Liver (tissue), 9 donors: ENCODE measurements around the gene SHC1. TPM values are rescaled to one million over a fixed set of nuclear protein-coding genes. Genes with fewer than 3 reads are reported as not detected.

Source experiments
- DNase-seq: peaks from one replicate; pipeline ENCODE4 v3.0.0-alpha.2; 2017; ENCODE audit warnings: low spot score
- H3K27ac ChIP-seq, 2 donors: one replicate each; pipeline ENCODE4 v1.7.0; 2013; ENCODE audit warnings: inconsistent platforms in 2 of 2, low read length in 2 of 2, control low read depth in 1 of 2, low read depth in 1 of 2, mild to moderate bottlenecking in 1 of 2
- H3K27me3 ChIP-seq, 4 donors: one replicate each; pipeline versions ENCODE4 v1.6.1 to v1.7.0; 2013; ENCODE audit warnings: low read length in 3 of 4, inconsistent platforms in 1 of 4, mild to moderate bottlenecking in 1 of 4, moderate library complexity in 1 of 4; ENCODE audit not compliant: control insufficient read depth in 4 of 4, insufficient read depth in 4 of 4
- H3K36me3 ChIP-seq, 4 donors: one replicate each; pipeline versions ENCODE4 v1.6.1 to v1.7.0; 2013; ENCODE audit warnings: low read length in 3 of 4, mild to moderate bottlenecking in 3 of 4, low read depth in 1 of 4, moderate library complexity in 1 of 4; ENCODE audit not compliant: control insufficient read depth in 4 of 4, insufficient read depth in 3 of 4
- H3K4me1 ChIP-seq, 4 donors: one replicate each; pipeline versions ENCODE4 v1.6.1 to v1.7.0; 2013; ENCODE audit warnings: low read length in 3 of 4, mild to moderate bottlenecking in 3 of 4, moderate library complexity in 1 of 4; ENCODE audit not compliant: control insufficient read depth in 4 of 4, insufficient read depth in 4 of 4
- H3K4me3 ChIP-seq, 3 donors: one replicate each; pipeline versions ENCODE4 v1.6.1 to v1.7.0; 2013; ENCODE audit warnings: low read length in 3 of 3, control low read depth in 1 of 3, low read depth in 1 of 3, mild to moderate bottlenecking in 1 of 3
- H3K9ac ChIP-seq, 2 donors: one replicate each; pipeline ENCODE4 v1.7.0; 2013; ENCODE audit warnings: low read length in 2 of 2, mild to moderate bottlenecking in 2 of 2, moderate library complexity in 2 of 2, control low read depth in 1 of 2, low read depth in 1 of 2
- H3K9me3 ChIP-seq, 4 donors: one replicate each; pipeline versions ENCODE4 v1.6.1 to v1.7.0; 2013; ENCODE audit warnings: low read length in 3 of 4; ENCODE audit not compliant: control insufficient read depth in 4 of 4
- FOXA1 ChIP-seq: IDR thresholded peaks from 2 replicates; pipeline ENCODE4 v1.6.1; 2016; ENCODE audit warnings: antibody characterized with exemption
- FOXA2 ChIP-seq: IDR thresholded peaks from 2 replicates; pipeline ENCODE4 v1.6.1; 2016; ENCODE audit warnings: antibody characterized with exemption
- HNF4A ChIP-seq, 2 donors: conservative IDR thresholded peaks; 2 replicates each; pipeline ENCODE4 v1.6.1; 2016; ENCODE audit warnings: antibody characterized with exemption in 2 of 2, mild to moderate bottlenecking in 2 of 2
- HNF4G ChIP-seq: IDR thresholded peaks from 2 replicates; pipeline ENCODE4 v1.6.1; 2016; ENCODE audit warnings: antibody characterized with exemption
- JUND ChIP-seq, 2 donors: IDR thresholded peaks; 2 replicates each; pipeline ENCODE4 v1.6.1; 2016; ENCODE audit warnings: antibody characterized with exemption in 2 of 2
- RAD21 ChIP-seq, 2 donors: IDR thresholded peaks; 2 replicates each; pipeline ENCODE4 v1.6.1; 2016; ENCODE audit warnings: antibody characterized with exemption in 2 of 2, mild to moderate bottlenecking in 2 of 2
- RXRA ChIP-seq, 2 donors: IDR thresholded peaks; 2 replicates each; pipeline ENCODE4 v1.6.1; 2017 to 2018; ENCODE audit warnings: antibody characterized with exemption in 2 of 2, mild to moderate bottlenecking in 1 of 2
- SP1 ChIP-seq: IDR thresholded peaks from 2 replicates; pipeline ENCODE4 v1.6.1; 2018; ENCODE audit warnings: antibody characterized with exemption, mild to moderate bottlenecking
- TAF1 ChIP-seq: conservative IDR thresholded peaks from 2 replicates; pipeline ENCODE4 v1.6.1; 2016; ENCODE audit warnings: antibody characterized with exemption, mild to moderate bottlenecking
- WGBS: extraction: QIAGEN DNeasy Blood & Tissue Kit; methylation state at CpG from one replicate; pipeline ENCODE4 v1.1.7; 2013; 5-methylcytosine and 5-hydroxymethylcytosine counted together
- polyA plus RNA-seq, 2 donors: library from polyadenylated mRNA; stranded (reverse) in 1 of 2; unstranded in 1 of 2; fragments of 200-250 nt in 1 of 2; fragments of >200 nt in 1 of 2; fragmentation: Nextera tagmentation in 1 of 2; extraction: Ambion mirVana in 1 of 2; gene quantifications; one replicate each; pipeline versions ENCODE4 v1.2.1 to v1.2.3, GENCODE V29; 2013 to 2015
- total RNA-seq, 2 donors: library from RNA; depleted of rRNA; stranded (reverse); fragments of >200 nt; gene quantifications; one replicate each; pipeline ENCODE4 v1.2.3, GENCODE V29; 2014
- TF ChIP-seq, protein P1 (sequence below): IDR thresholded peaks from 2 replicates; pipeline ENCODE4 v1.6.1; 2016; ENCODE audit warnings: antibody characterized with exemption, mild to moderate bottlenecking
- TF ChIP-seq, protein P2 (sequence below): IDR thresholded peaks from 2 replicates; pipeline ENCODE4 v1.6.1; 2016; ENCODE audit warnings: antibody characterized with exemption
- TF ChIP-seq, protein P3 (sequence below): IDR thresholded peaks from 2 replicates; pipeline ENCODE4 v1.6.1; 2016; ENCODE audit warnings: antibody characterized with exemption
- TF ChIP-seq, protein P4 (sequence below): IDR thresholded peaks from 2 replicates; pipeline ENCODE4 v1.6.1; 2016; ENCODE audit warnings: antibody characterized with exemption
- TF ChIP-seq, protein P5 (sequence below): fragments of 150-350 bp; IDR thresholded peaks from 2 replicates; pipeline ENCODE4 v1.5.1; 2017; ENCODE audit warnings: improper control_type of control experiment, low read depth, low read length; ENCODE audit not compliant: missing input control
- donor health status: healthy.
- donor health status: healthy.
- donor health status: healthy.
- donor health status: healthy.
- donor health status: healthy.

Gene SHC1
- total and polyA plus RNA-seq, 4 donors, result 27.2 to 65.5 (median 58.0) TPM

DNA sequence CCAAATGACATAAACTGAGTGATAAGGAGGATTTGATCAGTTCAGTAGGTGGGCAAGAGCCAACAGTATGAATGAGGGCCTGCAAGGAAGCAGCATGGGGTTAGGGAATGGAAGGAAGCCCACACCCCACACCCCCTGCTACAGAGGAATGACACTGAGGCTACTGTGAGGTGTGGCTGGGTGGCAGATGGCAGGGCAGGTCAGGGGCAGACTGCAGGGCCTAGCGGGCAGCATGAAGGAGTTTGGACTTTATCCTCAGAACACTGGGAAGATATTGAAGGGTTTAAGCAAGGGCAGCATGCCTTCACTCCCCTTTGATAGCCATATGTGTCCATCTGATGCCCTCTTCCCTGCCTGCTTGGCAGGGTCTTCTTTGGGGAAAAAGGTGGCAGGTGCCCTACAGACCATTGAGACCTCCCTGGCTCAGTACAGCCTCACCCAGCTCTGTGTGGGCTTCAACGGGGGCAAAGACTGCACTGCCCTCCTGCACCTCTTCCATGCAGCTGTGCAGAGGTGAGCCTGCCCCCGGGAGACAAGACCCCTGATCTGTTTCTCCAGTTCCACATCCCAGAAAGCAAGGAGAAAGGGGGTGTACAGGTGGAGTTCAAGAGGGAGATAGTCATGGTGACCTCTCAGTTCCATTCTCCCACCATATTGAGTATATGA is 18.8 kb upstream of the SHC1 start:
- no peak overlapping the region for H3K9ac ChIP-seq
- H3K27me3 ChIP-seq, result no peaks in the 10 kb centered on the region
- no peak for DNase-seq
- peaks cover 2 to 18% (median 11%) of the 10 kb centered on the region in 4 donors for H3K4me1 ChIP-seq
- 79% methylated on average over 3 of the region's 3 CpGs for WGBS
- no peaks in the 10 kb centered on the region for H3K9me3 ChIP-seq
- TF ChIP-seq, protein P1, sequence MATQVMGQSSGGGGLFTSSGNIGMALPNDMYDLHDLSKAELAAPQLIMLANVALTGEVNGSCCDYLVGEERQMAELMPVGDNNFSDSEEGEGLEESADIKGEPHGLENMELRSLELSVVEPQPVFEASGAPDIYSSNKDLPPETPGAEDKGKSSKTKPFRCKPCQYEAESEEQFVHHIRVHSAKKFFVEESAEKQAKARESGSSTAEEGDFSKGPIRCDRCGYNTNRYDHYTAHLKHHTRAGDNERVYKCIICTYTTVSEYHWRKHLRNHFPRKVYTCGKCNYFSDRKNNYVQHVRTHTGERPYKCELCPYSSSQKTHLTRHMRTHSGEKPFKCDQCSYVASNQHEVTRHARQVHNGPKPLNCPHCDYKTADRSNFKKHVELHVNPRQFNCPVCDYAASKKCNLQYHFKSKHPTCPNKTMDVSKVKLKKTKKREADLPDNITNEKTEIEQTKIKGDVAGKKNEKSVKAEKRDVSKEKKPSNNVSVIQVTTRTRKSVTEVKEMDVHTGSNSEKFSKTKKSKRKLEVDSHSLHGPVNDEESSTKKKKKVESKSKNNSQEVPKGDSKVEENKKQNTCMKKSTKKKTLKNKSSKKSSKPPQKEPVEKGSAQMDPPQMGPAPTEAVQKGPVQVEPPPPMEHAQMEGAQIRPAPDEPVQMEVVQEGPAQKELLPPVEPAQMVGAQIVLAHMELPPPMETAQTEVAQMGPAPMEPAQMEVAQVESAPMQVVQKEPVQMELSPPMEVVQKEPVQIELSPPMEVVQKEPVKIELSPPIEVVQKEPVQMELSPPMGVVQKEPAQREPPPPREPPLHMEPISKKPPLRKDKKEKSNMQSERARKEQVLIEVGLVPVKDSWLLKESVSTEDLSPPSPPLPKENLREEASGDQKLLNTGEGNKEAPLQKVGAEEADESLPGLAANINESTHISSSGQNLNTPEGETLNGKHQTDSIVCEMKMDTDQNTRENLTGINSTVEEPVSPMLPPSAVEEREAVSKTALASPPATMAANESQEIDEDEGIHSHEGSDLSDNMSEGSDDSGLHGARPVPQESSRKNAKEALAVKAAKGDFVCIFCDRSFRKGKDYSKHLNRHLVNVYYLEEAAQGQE, result no peak
- TF ChIP-seq RXRA (IDR thresholded peaks at IDR 0.05) (peak in 1 of 2 donors; percentile 48), HNF4A (conservative IDR thresholded peaks at IDR 0.05) (peak; percentile 10 to 55)
- TF ChIP-seq, protein P2, sequence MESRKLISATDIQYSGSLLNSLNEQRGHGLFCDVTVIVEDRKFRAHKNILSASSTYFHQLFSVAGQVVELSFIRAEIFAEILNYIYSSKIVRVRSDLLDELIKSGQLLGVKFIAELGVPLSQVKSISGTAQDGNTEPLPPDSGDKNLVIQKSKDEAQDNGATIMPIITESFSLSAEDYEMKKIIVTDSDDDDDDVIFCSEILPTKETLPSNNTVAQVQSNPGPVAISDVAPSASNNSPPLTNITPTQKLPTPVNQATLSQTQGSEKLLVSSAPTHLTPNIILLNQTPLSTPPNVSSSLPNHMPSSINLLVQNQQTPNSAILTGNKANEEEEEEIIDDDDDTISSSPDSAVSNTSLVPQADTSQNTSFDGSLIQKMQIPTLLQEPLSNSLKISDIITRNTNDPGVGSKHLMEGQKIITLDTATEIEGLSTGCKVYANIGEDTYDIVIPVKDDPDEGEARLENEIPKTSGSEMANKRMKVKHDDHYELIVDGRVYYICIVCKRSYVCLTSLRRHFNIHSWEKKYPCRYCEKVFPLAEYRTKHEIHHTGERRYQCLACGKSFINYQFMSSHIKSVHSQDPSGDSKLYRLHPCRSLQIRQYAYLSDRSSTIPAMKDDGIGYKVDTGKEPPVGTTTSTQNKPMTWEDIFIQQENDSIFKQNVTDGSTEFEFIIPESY, result no peak
- TF ChIP-seq, protein P3, sequence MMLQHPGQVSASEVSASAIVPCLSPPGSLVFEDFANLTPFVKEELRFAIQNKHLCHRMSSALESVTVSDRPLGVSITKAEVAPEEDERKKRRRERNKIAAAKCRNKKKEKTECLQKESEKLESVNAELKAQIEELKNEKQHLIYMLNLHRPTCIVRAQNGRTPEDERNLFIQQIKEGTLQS, result no peak
- H3K4me3 ChIP-seq, result no peak overlapping the region
- H3K36me3 ChIP-seq, result peaks cover 0 to 9% (median 5%) of the 10 kb centered on the region in 4 donors
- no peak overlapping the region for H3K27ac ChIP-seq

DNA sequence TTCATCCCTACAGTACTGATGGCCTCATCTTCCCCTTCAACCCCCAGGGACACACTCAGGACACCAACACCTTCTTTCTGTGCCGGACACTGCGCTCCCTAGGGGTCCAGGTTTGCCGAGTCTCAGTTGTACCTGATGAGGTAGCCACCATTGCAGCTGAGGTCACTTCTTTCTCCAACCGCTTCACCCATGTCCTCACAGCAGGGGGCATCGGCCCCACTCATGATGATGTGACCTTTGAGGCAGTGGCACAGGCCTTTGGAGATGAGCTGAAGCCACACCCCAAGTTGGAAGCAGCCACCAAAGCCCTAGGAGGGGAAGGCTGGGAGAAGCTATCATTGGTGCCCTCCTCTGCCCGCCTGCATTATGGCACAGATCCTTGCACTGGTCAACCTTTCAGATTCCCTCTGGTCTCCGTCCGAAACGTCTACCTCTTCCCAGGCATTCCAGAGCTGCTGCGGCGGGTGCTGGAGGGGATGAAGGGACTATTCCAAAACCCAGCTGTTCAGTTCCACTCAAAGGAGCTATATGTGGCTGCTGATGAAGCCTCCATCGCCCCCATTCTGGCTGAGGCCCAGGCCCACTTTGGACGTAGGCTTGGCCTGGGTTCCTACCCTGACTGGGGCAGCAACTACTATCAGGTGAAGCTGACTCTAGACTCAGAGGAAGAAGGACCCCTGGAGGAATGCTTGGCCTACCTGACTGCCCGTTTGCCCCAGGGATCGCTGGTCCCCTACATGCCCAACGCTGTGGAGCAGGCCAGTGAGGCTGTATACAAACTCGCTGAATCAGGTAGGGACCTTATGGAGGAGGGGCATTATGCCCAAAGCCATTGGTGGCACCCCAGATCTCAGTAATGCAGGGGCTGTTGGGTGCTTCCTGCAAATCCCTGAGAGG is 17.8 kb upstream of the SHC1 start:
- WGBS, result 94% methylated on average over 17 of the region's 17 CpGs
- Histone ChIP-seq H3K4me1 (peaks cover 8 to 28% (median 18%) of the 10 kb centered on the region in 4 donors), H3K27me3 (no peaks in the 10 kb centered on the region), H3K36me3 (peaks cover 0 to 9% (median 5%) of the 10 kb centered on the region in 4 donors), H3K27ac (no peak overlapping the region), H3K9ac (no peak overlapping the region), H3K9me3 (no peaks in the 10 kb centered on the region), H3K4me3 (no peak overlapping the region)
- no peak for DNase-seq
- TF ChIP-seq TAF1 (no peak), JUND (IDR thresholded peaks at IDR 0.05) (no peak), HNF4A (conservative IDR thresholded peaks at IDR 0.05) (no peak), FOXA1 (no peak), FOXA2 (no peak), HNF4G (no peak), RAD21 (IDR thresholded peaks at IDR 0.05) (no peak), SP1 (no peak), RXRA (IDR thresholded peaks at IDR 0.05) (no peak)
- TF ChIP-seq, protein P3, result no peak
- TF ChIP-seq, protein P2, result no peak
- TF ChIP-seq, protein P1, result no peak
- TF ChIP-seq, protein P4, sequence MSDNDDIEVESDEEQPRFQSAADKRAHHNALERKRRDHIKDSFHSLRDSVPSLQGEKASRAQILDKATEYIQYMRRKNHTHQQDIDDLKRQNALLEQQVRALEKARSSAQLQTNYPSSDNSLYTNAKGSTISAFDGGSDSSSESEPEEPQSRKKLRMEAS, result no peak
- TF ChIP-seq, protein P5, sequence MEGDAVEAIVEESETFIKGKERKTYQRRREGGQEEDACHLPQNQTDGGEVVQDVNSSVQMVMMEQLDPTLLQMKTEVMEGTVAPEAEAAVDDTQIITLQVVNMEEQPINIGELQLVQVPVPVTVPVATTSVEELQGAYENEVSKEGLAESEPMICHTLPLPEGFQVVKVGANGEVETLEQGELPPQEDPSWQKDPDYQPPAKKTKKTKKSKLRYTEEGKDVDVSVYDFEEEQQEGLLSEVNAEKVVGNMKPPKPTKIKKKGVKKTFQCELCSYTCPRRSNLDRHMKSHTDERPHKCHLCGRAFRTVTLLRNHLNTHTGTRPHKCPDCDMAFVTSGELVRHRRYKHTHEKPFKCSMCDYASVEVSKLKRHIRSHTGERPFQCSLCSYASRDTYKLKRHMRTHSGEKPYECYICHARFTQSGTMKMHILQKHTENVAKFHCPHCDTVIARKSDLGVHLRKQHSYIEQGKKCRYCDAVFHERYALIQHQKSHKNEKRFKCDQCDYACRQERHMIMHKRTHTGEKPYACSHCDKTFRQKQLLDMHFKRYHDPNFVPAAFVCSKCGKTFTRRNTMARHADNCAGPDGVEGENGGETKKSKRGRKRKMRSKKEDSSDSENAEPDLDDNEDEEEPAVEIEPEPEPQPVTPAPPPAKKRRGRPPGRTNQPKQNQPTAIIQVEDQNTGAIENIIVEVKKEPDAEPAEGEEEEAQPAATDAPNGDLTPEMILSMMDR, result no peak
